ENCODE measurements around the gene NFASC. TPM values are rescaled to one million over a fixed set of nuclear protein-coding genes. Genes with fewer than 3 reads are reported as not detected.

The NFASC gene
- total and polyA plus RNA-seq, 2 donors (not counting 3 experiments of a cell fraction or from before 2014, with no cell fraction given) = not detected

DNA sequence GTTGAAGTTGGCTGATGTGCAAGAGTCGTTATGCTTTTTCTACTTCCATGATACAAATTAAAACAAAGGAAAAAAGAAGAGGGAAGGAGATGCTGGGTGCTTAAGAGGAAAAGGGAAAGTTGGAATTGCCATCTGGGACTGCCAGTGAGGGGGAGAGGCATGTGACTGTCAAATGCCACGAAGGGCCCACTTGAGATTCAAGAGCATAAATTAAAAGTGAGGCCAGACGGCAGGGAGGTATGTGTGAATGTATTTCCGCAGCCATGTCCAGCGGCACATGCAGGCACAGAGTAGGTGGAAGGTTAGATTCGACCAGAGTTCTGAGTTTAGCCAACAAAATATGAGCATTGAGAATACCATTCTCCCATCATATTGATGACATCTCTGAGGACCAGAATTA lies 32.0 kb downstream of the NFASC start:
- Histone ChIP-seq H3K9me3 (replicated peaks; ENCODE audit: control insufficient read depth, insufficient read depth, low read length) (no peaks in the 10 kb centered on the region), H3K4me3 (replicated peaks in 1 of 3; ENCODE audit: insufficient read depth in 1 of 3, low read depth in 1 of 3, low read length in 3 of 3) (no peak overlapping the region), H3K36me3 (ENCODE audit: control insufficient read depth in 2 of 2, extremely low read depth in 1 of 2, insufficient read depth in 2 of 2, low read length in 2 of 2) (no peaks in the 10 kb centered on the region), H2AFZ (ENCODE audit: low read depth, low read length) (no peak overlapping the region), H3K9ac (replicated peaks; ENCODE audit: extremely low read depth, insufficient read depth, low read length) (no peak overlapping the region), H3K9me1 (replicated peaks; ENCODE audit: control insufficient read depth, extremely low read depth, insufficient read depth, low read length) (no peaks in the 10 kb centered on the region), H3K79me2 (ENCODE audit: control insufficient read depth, insufficient read depth, low read length) (no peaks in the 10 kb centered on the region), H3K27ac (ENCODE audit: insufficient read depth, low read depth, low read length) (no peak overlapping the region), H3K27me3 (ENCODE audit: control insufficient read depth in 2 of 2, insufficient read depth in 2 of 2, low read length in 2 of 2) (peaks cover 2 to 4% of the 10 kb centered on the region in 2 experiments), H4K20me1 (replicated peaks; ENCODE audit: control insufficient read depth, extremely low read depth, insufficient read depth, low read length) (no peaks in the 10 kb centered on the region), H3K4me2 (ENCODE audit: insufficient read depth, low read length) (no peak overlapping the region), H3K4me1 (ENCODE audit: control insufficient read depth, extremely low read depth, insufficient read depth, low read length) (no peaks in the 10 kb centered on the region)
- no peak for FAIRE-seq
- no peak for DNase-seq (ENCODE audit: low read depth, low spot score)
- no TSS peak for BruUV-seq (replicated peaks)
- intact Hi-C loops (cut with micrococcal nuclease) (no loop called here), dilution Hi-C loops (cut with MboI; ENCODE audit: extremely low pct_ligation_motif_present, low sequenced_read_pairs) (no loop called here)
- TF ChIP-seq FOS (IDR thresholded peaks at IDR 0.05; ENCODE audit: borderline replicate concordance, insufficient read depth, low read length) (no peak), EZH2 (IDR thresholded peaks at IDR 0.05; ENCODE audit: borderline replicate concordance, low read depth, low read length, severe bottlenecking) (no peak)
- CTCF ChIA-PET = no interaction called here
- POLR2A ChIA-PET = no interaction called here

DNA sequence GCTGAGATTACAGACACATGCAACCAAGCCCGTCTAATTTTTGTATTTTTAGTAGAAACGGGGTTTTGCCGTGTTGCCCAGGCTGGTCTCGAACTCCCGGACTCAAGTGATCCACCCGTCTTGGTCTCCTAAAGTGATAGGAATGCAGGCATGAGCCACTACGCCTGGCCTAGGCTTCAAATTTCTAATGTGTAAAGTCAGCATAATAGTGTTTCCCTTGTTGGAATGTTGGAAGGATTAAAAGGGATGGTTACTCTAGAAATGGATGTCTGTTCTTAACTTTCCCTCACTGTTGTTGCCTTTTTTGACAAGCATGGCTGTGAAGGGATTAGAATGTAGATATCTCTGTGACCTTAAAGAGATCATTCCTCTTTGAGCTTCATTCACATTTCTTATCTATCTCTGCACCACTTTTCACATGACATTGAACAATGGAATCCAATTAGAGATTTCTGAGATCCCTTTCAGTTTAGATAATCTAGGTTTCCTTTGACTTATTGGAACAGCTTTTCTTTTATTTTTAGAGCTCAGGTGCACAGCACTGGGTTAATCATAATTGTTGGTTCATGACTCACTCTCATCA lies 33.7 kb downstream of the NFASC start:
- Histone ChIP-seq H3K9ac (replicated peaks; ENCODE audit: extremely low read depth, insufficient read depth, low read length) (no peak overlapping the region), H3K4me1 (ENCODE audit: control insufficient read depth, extremely low read depth, insufficient read depth, low read length) (no peaks in the 10 kb centered on the region), H3K4me3 (replicated peaks in 1 of 3; ENCODE audit: insufficient read depth in 1 of 3, low read depth in 1 of 3, low read length in 3 of 3) (no peak overlapping the region), H3K36me3 (ENCODE audit: control insufficient read depth in 2 of 2, extremely low read depth in 1 of 2, insufficient read depth in 2 of 2, low read length in 2 of 2) (no peaks in the 10 kb centered on the region), H3K79me2 (ENCODE audit: control insufficient read depth, insufficient read depth, low read length) (no peaks in the 10 kb centered on the region), H2AFZ (ENCODE audit: low read depth, low read length) (no peak overlapping the region), H4K20me1 (replicated peaks; ENCODE audit: control insufficient read depth, extremely low read depth, insufficient read depth, low read length) (no peaks in the 10 kb centered on the region), H3K27ac (ENCODE audit: insufficient read depth, low read depth, low read length) (no peak overlapping the region), H3K9me3 (replicated peaks; ENCODE audit: control insufficient read depth, insufficient read depth, low read length) (no peaks in the 10 kb centered on the region), H3K27me3 (ENCODE audit: control insufficient read depth in 2 of 2, insufficient read depth in 2 of 2, low read length in 2 of 2) (peaks cover 0 to 2% of the 10 kb centered on the region in 2 experiments), H3K4me2 (ENCODE audit: insufficient read depth, low read length) (no peak overlapping the region), H3K9me1 (replicated peaks; ENCODE audit: control insufficient read depth, extremely low read depth, insufficient read depth, low read length) (no peaks in the 10 kb centered on the region)
- intact Hi-C loops (cut with micrococcal nuclease) = no loop called here
- DNase-seq (ENCODE audit: low read depth, low spot score) (no peak), FAIRE-seq (no peak)
- no TSS peak for BruUV-seq (replicated peaks)
- ChIA-PET POLR2A (no interaction called here), CTCF (no interaction called here)
- no peak for TF ChIP-seq GATA2 (IDR thresholded peaks at IDR 0.05; ENCODE audit: insufficient read depth, insufficient read length, low read depth, low read length)
- TF ChIP-seq JUN (IDR thresholded peaks at IDR 0.05; ENCODE audit: borderline replicate concordance, insufficient read depth, insufficient read length, low read depth) = no peak
- TF ChIP-seq, protein P1, sequence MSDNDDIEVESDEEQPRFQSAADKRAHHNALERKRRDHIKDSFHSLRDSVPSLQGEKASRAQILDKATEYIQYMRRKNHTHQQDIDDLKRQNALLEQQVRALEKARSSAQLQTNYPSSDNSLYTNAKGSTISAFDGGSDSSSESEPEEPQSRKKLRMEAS (IDR thresholded peaks at IDR 0.05; ENCODE audit: insufficient read depth, insufficient read length) = no peak
- TF ChIP-seq FOS (IDR thresholded peaks at IDR 0.05; ENCODE audit: borderline replicate concordance, insufficient read depth, low read length) = no peak
- TF ChIP-seq EZH2 (IDR thresholded peaks at IDR 0.05; ENCODE audit: borderline replicate concordance, low read depth, low read length, severe bottlenecking) = no peak
- dilution Hi-C loops (cut with MboI; ENCODE audit: extremely low pct_ligation_motif_present, low sequenced_read_pairs) = no loop called here
